Measurements from ENCODE around the gene MFSD6.

MFSD6 gene

GRCh38 chr2:190470256-190470826 lies 62.2 kb downstream of the MFSD6 start:
- no peak overlapping the region for H3K4me3 ChIP-seq (ENCODE audit: low read depth, low read length)
- ChIA-PET POLR2A (no interaction called here), CTCF (interaction anchor here (1.0 kb wide), 1 partner anchor 60 kb away, joined by 3 read pairs; no protein-coding TSS in a partner anchor)
- no peak overlapping the region for H3K27ac ChIP-seq (ENCODE audit: extremely low read depth, low read depth, low read length)
- H3K4me1 ChIP-seq (ENCODE audit: control insufficient read depth, insufficient read depth, low read length) = peaks cover 30% of the 10 kb centered on the region
- H3K36me3 ChIP-seq (ENCODE audit: control insufficient read depth in 2 of 2, insufficient read depth in 1 of 2, low read length in 2 of 2) = no peaks in the 10 kb centered on the region
- H3K9me3 ChIP-seq (ENCODE audit: control insufficient read depth, insufficient read depth, low read depth, low read length) = no peaks in the 10 kb centered on the region
- TF ChIP-seq ZFP41 (tag by site-specific recombination; IDR thresholded peaks at IDR 0.05; ENCODE audit: borderline replicate concordance) = no peak
- TF ChIP-seq MZF1 (tag by site-specific recombination; IDR thresholded peaks at IDR 0.05; ENCODE audit: borderline replicate concordance) = no peak
- no peak for TF ChIP-seq ZNF747 (tag by site-specific recombination; IDR thresholded peaks at IDR 0.05)
- no peak for TF ChIP-seq ZNF341 (tag by site-specific recombination; IDR thresholded peaks at IDR 0.05; ENCODE audit: low read depth)
- TF ChIP-seq ZNF530 (tag by site-specific recombination; IDR thresholded peaks at IDR 0.05; ENCODE audit: low read depth) = no peak
- TF ChIP-seq ZSCAN16 (tag by site-specific recombination; IDR thresholded peaks at IDR 0.05) = no peak
- TF ChIP-seq ZNF391 (tag by site-specific recombination; IDR thresholded peaks at IDR 0.05; ENCODE audit: borderline replicate concordance, low read depth) = no peak
- no peak for TF ChIP-seq ZNF335 (tag by site-specific recombination; conservative IDR thresholded peaks at IDR 0.05)
- TF ChIP-seq ZNF37A (tag by site-specific recombination; IDR thresholded peaks at IDR 0.05) = no peak
- TF ChIP-seq INSM2 (tag by site-specific recombination; IDR thresholded peaks at IDR 0.05) = no peak
- TF ChIP-seq ZNF146 (tag by site-specific recombination; IDR thresholded peaks at IDR 0.05) = no peak
- no peak for TF ChIP-seq ZNF239 (tag by site-specific recombination; IDR thresholded peaks at IDR 0.05)
- no peak for TF ChIP-seq AEBP2 (tag by site-specific recombination; IDR thresholded peaks at IDR 0.05; ENCODE audit: borderline replicate concordance)
- no peak for TF ChIP-seq ELK4 (IDR thresholded peaks at IDR 0.05; ENCODE audit: borderline replicate concordance, low read depth, low read length)
- TF ChIP-seq ATF2 (tag by site-specific recombination; IDR thresholded peaks at IDR 0.05; ENCODE audit: low read depth) = no peak
- TF ChIP-seq ZNF23 (tag by site-specific recombination; IDR thresholded peaks at IDR 0.05; ENCODE audit: borderline replicate concordance) = no peak
- TF ChIP-seq ZNF521 (tag by site-specific recombination; IDR thresholded peaks at IDR 0.05) = no peak
- no peak for TF ChIP-seq ZNF324 (tag by site-specific recombination; IDR thresholded peaks at IDR 0.05)
- no peak for TF ChIP-seq ZNF426 (tag by site-specific recombination; IDR thresholded peaks at IDR 0.05)
- TF ChIP-seq ZNF155 (tag by site-specific recombination; IDR thresholded peaks at IDR 0.05) = no peak
